ENCODE results near the gene GAK. TPM values are rescaled to one million over a fixed set of nuclear protein-coding genes. Genes with fewer than 3 reads are reported as not detected.
A peak's percentile ranks its signal among the peaks of the same experiment; 100 is the strongest.

The GAK gene
- total RNA-seq, 4 donors from 2014 or later: 64.8 to 73.9 (median 70.6) TPM

GRCh38 chr4:970854-971520, 38.9 kb upstream of the GAK start:
- peaks cover 0 to 15% (median 6%) of the 10 kb centered on the region in 4 donors for H3K27me3 ChIP-seq
- TF ChIP-seq CTCF (IDR thresholded peaks at IDR 0.05): no peak
- TF ChIP-seq POLR2A (IDR thresholded peaks at IDR 0.05; ENCODE audit: low read depth): no peak
- TF ChIP-seq EP300 (IDR thresholded peaks at IDR 0.05): no peak
- TF ChIP-seq POLR2AphosphoS5 (IDR thresholded peaks at IDR 0.05): no peak
- H3K4me3 ChIP-seq: no peak overlapping the region
- peaks cover 23 to 54% (median 45%) of the 10 kb centered on the region in 4 donors for H3K4me1 ChIP-seq
- intact Hi-C loops (cut with DNase I): no loop called here
- WGBS: 81% methylated on average over 12 of the region's 17 CpGs
- peaks cover 7 to 18% (median 15%) of the 10 kb centered on the region in 4 donors for H3K36me3 ChIP-seq
- H3K27ac ChIP-seq (replicated peaks in 1 of 4): no peak overlapping the region
- H3K9me3 ChIP-seq: no peaks in the 10 kb centered on the region
- DNase-seq (ENCODE audit: extremely low spot score): no peak

GRCh38 chr4:970046-970745, 38.1 kb upstream of the GAK start:
- peaks cover 7 to 26% (median 22%) of the 10 kb centered on the region in 4 donors for H3K36me3 ChIP-seq
- intact Hi-C loops (cut with DNase I): no loop called here
- TF ChIP-seq POLR2A (IDR thresholded peaks at IDR 0.05; ENCODE audit: low read depth): no peak
- TF ChIP-seq CTCF (IDR thresholded peaks at IDR 0.05): no peak
- no peak for TF ChIP-seq EP300 (IDR thresholded peaks at IDR 0.05)
- no peak for TF ChIP-seq POLR2AphosphoS5 (IDR thresholded peaks at IDR 0.05)
- over 99% methylated on average over 15 of the region's 25 CpGs for WGBS
- no peaks in the 10 kb centered on the region for H3K9me3 ChIP-seq
- DNase-seq (ENCODE audit: extremely low spot score): no peak
- peaks cover 23 to 54% (median 45%) of the 10 kb centered on the region in 4 donors for H3K4me1 ChIP-seq
- no peak overlapping the region for H3K4me3 ChIP-seq
- H3K27ac ChIP-seq (replicated peaks in 1 of 4): no peak overlapping the region
- peaks cover 0 to 15% (median 6%) of the 10 kb centered on the region in 4 donors for H3K27me3 ChIP-seq

GRCh38 chr4:968621-969394, 36.7 kb upstream of the GAK start:
- Histone ChIP-seq H3K4me1 (peaks cover 23 to 49% (median 41%) of the 10 kb centered on the region in 4 donors), H3K9me3 (no peaks in the 10 kb centered on the region), H3K4me3 (no peak overlapping the region), H3K36me3 (peaks cover 7 to 40% (median 31%) of the 10 kb centered on the region in 4 donors), H3K27me3 (peaks cover 0 to 15% (median 6%) of the 10 kb centered on the region in 4 donors), H3K27ac (replicated peaks in 1 of 4) (no peak overlapping the region)
- WGBS: 100% methylated on average over 1 of the region's 23 CpGs
- TF ChIP-seq EP300 (IDR thresholded peaks at IDR 0.05): no peak
- no peak for TF ChIP-seq POLR2A (IDR thresholded peaks at IDR 0.05; ENCODE audit: low read depth)
- TF ChIP-seq POLR2AphosphoS5 (IDR thresholded peaks at IDR 0.05): no peak
- no peak for TF ChIP-seq CTCF (IDR thresholded peaks at IDR 0.05)
- no peak for DNase-seq (ENCODE audit: extremely low spot score)
- intact Hi-C loops (cut with DNase I): no loop called here

- Histone ChIP-seq H3K4me1 (peaks cover 23 to 47% (median 38%) of the 10 kb centered on the region in 4 donors), H3K36me3 (peaks cover 7 to 43% (median 34%) of the 10 kb centered on the region in 4 donors), H3K27ac (replicated peaks in 1 of 4) (no peak overlapping the region), H3K27me3 (peaks cover 0 to 15% (median 6%) of the 10 kb centered on the region in 4 donors), H3K4me3 (peak overlapping the region in 1 of 4 donors; percentile 12), H3K9me3 (no peaks in the 10 kb centered on the region)
- TF ChIP-seq POLR2A (IDR thresholded peaks at IDR 0.05; ENCODE audit: low read depth) (no peak), POLR2AphosphoS5 (IDR thresholded peaks at IDR 0.05) (no peak), EP300 (IDR thresholded peaks at IDR 0.05) (no peak), CTCF (IDR thresholded peaks at IDR 0.05) (no peak)
- no peak for DNase-seq (ENCODE audit: extremely low spot score)
- WGBS: no CpG with 5 or more reads among the region's 24 CpGs
- intact Hi-C loops (cut with DNase I): no loop called here
These were observed 36.1 kb upstream of the GAK start for GRCh38 chr4:968221-968620.

Data from esophagus muscularis mucosa (tissue), 4 donors.